GM12873 (cell line): ENCODE results near the gene RGMA.

ENCODE experiments used
- CTCF ChIP-seq: IDR thresholded peaks from 2 replicates; pipeline ENCODE4 v1.5.1; 2012; ENCODE audit warnings: low read depth, mild to moderate bottlenecking, moderate library complexity, low read length, control low read depth; ENCODE audit not compliant: insufficient read depth; ENCODE audit errors: missing control alignments

Gene RGMA

GRCh38 chr15:93072411-93073394, 16.3 kb downstream of the RGMA start:
- no peak for TF ChIP-seq CTCF

- no peak for TF ChIP-seq CTCF
These were observed 17.0 kb downstream of the RGMA start for GRCh38 chr15:93072011-93072410.

GRCh38 chr15:93071469-93071936, 17.5 kb downstream of the RGMA start:
- no peak for TF ChIP-seq CTCF

GRCh38 chr15:93070551-93071296, 18.3 kb downstream of the RGMA start:
- TF ChIP-seq CTCF, result no peak

- TF ChIP-seq CTCF, result no peak
These were observed 18.9 kb downstream of the RGMA start for GRCh38 chr15:93070132-93070531.

- TF ChIP-seq CTCF, result no peak
These were observed 20.3 kb downstream of the RGMA start for GRCh38 chr15:93068581-93069199.
